GM18519 (cell line): ENCODE data around the gene DPYSL3.
"Not testable (repeated sequence)": the region's sequence is repeated elsewhere in the genome, so short reads cannot be mapped to it uniquely, and the experiment has no call there.

Experiments used
- ATAC-seq: cut with Tn5 transposase; IDR thresholded peaks from one replicate; pipeline ENCODE4 v1.9.1; 2021; ENCODE audit warnings: mild to moderate bottlenecking, moderate library complexity; ENCODE audit not compliant: unreplicated experiment, low FRiP score

The DPYSL3 gene

GRCh38 chr5:147509710-147510651 is at the start of gene DPYSL3:
Gene DPYSL3 (minus strand): TSS chr5:147510068. CDS start chr5:147509858, 210 bp downstream.
- ATAC-seq: no peak

- ATAC-seq: peak; percentile 95
Measured at GRCh38 chr5:147558826-147559225, 49.0 kb upstream of the DPYSL3 start.

- ATAC-seq: no peak
Measured at GRCh38 chr5:147557876-147558745, 48.2 kb upstream of the DPYSL3 start.

- ATAC-seq: no peak
Measured at GRCh38 chr5:147555176-147555575, 45.3 kb upstream of the DPYSL3 start.

GRCh38 chr5:147554261-147554817 is 44.5 kb upstream of the DPYSL3 start:
- no peak for ATAC-seq

- ATAC-seq: not testable (repeated sequence)
Measured at GRCh38 chr5:147553817-147554216, 43.9 kb upstream of the DPYSL3 start.

- ATAC-seq: no peak
Measured at GRCh38 chr5:147552897-147553296, 43.0 kb upstream of the DPYSL3 start.

- ATAC-seq: no peak
Measured at GRCh38 chr5:147551677-147552076, 41.8 kb upstream of the DPYSL3 start.

- ATAC-seq: no peak
Measured at GRCh38 chr5:147547730-147548129, 37.9 kb upstream of the DPYSL3 start.

- ATAC-seq: no peak
Measured at GRCh38 chr5:147544556-147544955, 34.7 kb upstream of the DPYSL3 start.

- ATAC-seq: no peak
Measured at GRCh38 chr5:147539053-147539452, 29.2 kb upstream of the DPYSL3 start.

GRCh38 chr5:147538236-147538635 is 28.4 kb upstream of the DPYSL3 start:
- no peak for ATAC-seq

- ATAC-seq: no peak
Measured at GRCh38 chr5:147534172-147534951, 24.5 kb upstream of the DPYSL3 start.

- ATAC-seq: no peak
Measured at GRCh38 chr5:147532156-147532555, 22.3 kb upstream of the DPYSL3 start.

GRCh38 chr5:147530530-147531389 is 20.9 kb upstream of the DPYSL3 start:
- ATAC-seq: no peak

- no peak for ATAC-seq
Measured at GRCh38 chr5:147523069-147523468, 13.2 kb upstream of the DPYSL3 start.

GRCh38 chr5:147522435-147522834 is 12.6 kb upstream of the DPYSL3 start:
- ATAC-seq: no peak

GRCh38 chr5:147520450-147520849 is 10.6 kb upstream of the DPYSL3 start:
- ATAC-seq: no peak

GRCh38 chr5:147519380-147519779 is 9.5 kb upstream of the DPYSL3 start:
- ATAC-seq: no peak
